Psoas muscle (tissue), 8 donors: ENCODE measurements around the gene SI. TPM values are rescaled to one million over a fixed set of nuclear protein-coding genes. Genes with fewer than 3 reads are reported as not detected.
"Not testable (repeated sequence)": the region's sequence is repeated elsewhere in the genome, so short reads cannot be mapped to it uniquely, and the experiment has no call there.

ENCODE experiments used
- ATAC-seq, 4 donors: fragments of 200-7000 bp; cut with Tn5 transposase; one replicate each; pipeline ENCODE4 v1.9.1; 2020; ENCODE audit warnings: moderate library complexity in 3 of 4, mild to moderate bottlenecking in 2 of 4
- DNase-seq, 2 donors: peaks; one replicate each; pipeline ENCODE4 v3.0.0-alpha.2; 2020
- H3K27ac ChIP-seq: fragments of 200-600 bp; one replicate; pipeline ENCODE4 v1.8.0; 2022
- H3K27me3 ChIP-seq, 3 donors: fragments of 200-600 bp in 1 of 3; one replicate each; pipeline versions ENCODE4 v1.6.1 to v1.8.0; 2013 to 2022; ENCODE audit warnings: low read length in 2 of 3, mild to moderate bottlenecking in 2 of 3, moderate library complexity in 1 of 3; ENCODE audit not compliant: insufficient read depth in 3 of 3
- H3K36me3 ChIP-seq, 2 donors: fragments of 200-600 bp in 1 of 2; one replicate each; pipeline versions ENCODE4 v1.6.1 to v1.8.0; 2013 to 2022; ENCODE audit warnings: low read depth in 1 of 2, mild to moderate bottlenecking in 1 of 2, moderate library complexity in 1 of 2; ENCODE audit not compliant: insufficient read depth in 1 of 2
- H3K4me1 ChIP-seq: fragments of 200-600 bp; one replicate; pipeline ENCODE4 v1.8.0; 2022
- H3K4me3 ChIP-seq: fragments of 200-600 bp; one replicate; pipeline ENCODE4 v1.8.0; 2022; ENCODE audit warnings: mild to moderate bottlenecking
- H3K9me3 ChIP-seq: fragments of 200-600 bp; one replicate; pipeline ENCODE4 v1.8.0; 2022
- CTCF ChIP-seq: fragments of 200-600 bp; IDR thresholded peaks from one replicate; pipeline ENCODE4 v1.8.0; 2022; ENCODE audit warnings: antibody characterized with exemption
- WGBS, 3 donors: extraction: QIAGEN DNeasy Blood & Tissue Kit; methylation state at CpG; one replicate each; pipeline versions ENCODE4 v1.1.6 to v1.1.7; 2013; 5-methylcytosine and 5-hydroxymethylcytosine counted together
- intact Hi-C, 2 donors: fragments of 100-400 bp; cut with DNase I; formaldehyde crosslinking; loops; one replicate each; pipeline versions ENCODE4 v1.11.0 to v1.14.2; 2022
- polyA plus RNA-seq, 3 donors: library from polyadenylated mRNA; stranded (reverse); fragments of 200-250 nt; gene quantifications; one replicate each; pipeline ENCODE4 v1.2.3, GENCODE V29; 2013
- total RNA-seq, 4 donors: library from RNA; stranded (reverse); fragmentation: NEBNext Ultra II Directional in 2 of 4; extraction: Animal tissue kit (Norgen Biotek cat#: 25700) in 2 of 4; gene quantifications; one replicate each; pipeline versions ENCODE4 v1.2.1 to v1.2.4, GENCODE V29; 2021 to 2023
- donor health status: healthy with polysubstance abuse.
- donor health status: DM: no; HTN: no; CAD: no; lungs with moderate emphysema.
- donor health status: Bipolar disorder and iron deficiency.
- donor health status: healthy.
- donor health status: DM: yes; HTN: yes; CAD: no.
- donor health status: DM: no; HTN: no; CAD: no.
- donor health status: DM: no; HTN: no; CAD: no.
- donor health status: DM: yes; HTN: yes; CAD: no.

SI gene
- total and polyA plus RNA-seq, 7 donors, result 0.01 to 0.27 TPM; not detected in 5

- Histone ChIP-seq H3K4me1 (no peaks in the 10 kb centered on the region), H3K9me3 (no peaks in the 10 kb centered on the region), H3K4me3 (no peak overlapping the region), H3K27me3 (no peaks in the 10 kb centered on the region), H3K27ac (no peak overlapping the region), H3K36me3 (no peaks in the 10 kb centered on the region)
- intact Hi-C loops, result no loop called here
- WGBS, 3 donors, result 90 to 91% (median 91%) methylated on average over 3 of the region's 3 CpGs
- no peak for TF ChIP-seq CTCF
- no peak for DNase-seq
- ATAC-seq, result no peak
Observed at GRCh38 chr3:165011557-165011956, 66.7 kb downstream of the SI start.

GRCh38 chr3:164984947-164985346 lies 93.3 kb downstream of the SI start:
- Histone ChIP-seq H3K4me3 (no peak overlapping the region), H3K9me3 (no peaks in the 10 kb centered on the region), H3K27ac (no peak overlapping the region), H3K27me3 (no peaks in the 10 kb centered on the region), H3K4me1 (no peaks in the 10 kb centered on the region), H3K36me3 (no peaks in the 10 kb centered on the region)
- TF ChIP-seq CTCF, result no peak
- WGBS, 3 donors, result 62 to 72% (median 71%) methylated on average over 1 of the region's 1 CpG
- intact Hi-C loops, result no loop called here
- ATAC-seq (no peak), DNase-seq (no peak)

- Histone ChIP-seq H3K4me1 (no peaks in the 10 kb centered on the region), H3K27me3 (no peaks in the 10 kb centered on the region), H3K36me3 (no peaks in the 10 kb centered on the region), H3K27ac (no peak overlapping the region), H3K4me3 (no peak overlapping the region), H3K9me3 (no peaks in the 10 kb centered on the region)
- no peak for TF ChIP-seq CTCF
- DNase-seq (no peak), ATAC-seq (no peak)
- WGBS, 3 donors, result 76 to 86% (median 84%) methylated on average over 6 of the region's 6 CpGs
- intact Hi-C loops, result no loop called here
Observed at GRCh38 chr3:164962610-164963009, 115.7 kb downstream of the SI start.

GRCh38 chr3:164952966-164953365 lies 125.3 kb downstream of the SI start:
- intact Hi-C loops, result no loop called here
- ATAC-seq, result no peak
- 77 to 83% (median 81%) methylated on average over 3 of the region's 3 CpGs for WGBS, 3 donors

GRCh38 chr3:164951403-164951802 lies 126.9 kb downstream of the SI start:
- H3K36me3 ChIP-seq, H3K27me3 ChIP-seq, H3K9me3 ChIP-seq, H3K27ac ChIP-seq, H3K4me1 ChIP-seq, H3K4me3 ChIP-seq, ATAC-seq, intact Hi-C loops, DNase-seq: not testable (repeated sequence)
- WGBS, 3 donors, result 82 to 85% (median 82%) methylated on average over 7 of the region's 7 CpGs

More at GRCh38 chr3:164952966-164953365, 125.3 kb downstream of the SI start:
- H3K4me3 ChIP-seq, result no peak overlapping the region
- no peaks in the 10 kb centered on the region for H3K36me3 ChIP-seq
- no peak overlapping the region for H3K27ac ChIP-seq
- no peak for TF ChIP-seq CTCF
- no peak for DNase-seq
- no peaks in the 10 kb centered on the region for H3K9me3 ChIP-seq
- no peaks in the 10 kb centered on the region for H3K4me1 ChIP-seq
- H3K27me3 ChIP-seq, result no peaks in the 10 kb centered on the region
